Uterus (tissue), 4 donors: ENCODE measurements around the gene CTIF. TPM values are rescaled to one million over a fixed set of nuclear protein-coding genes. Genes with fewer than 3 reads are reported as not detected.

Experiments
- DNase-seq, 2 donors: peaks; one replicate each; pipeline ENCODE4 v3.0.0-alpha.2; 2019 to 2020
- H3K27ac ChIP-seq, 2 donors: fragments of 200-600 bp; sonication (generic); 1 replicate in 1 of 2; 2 replicates in 1 of 2; pipeline ENCODE4 v1.5.1; 2016 to 2018
- H3K27me3 ChIP-seq, 2 donors: fragments of 200-600 bp; sonication (generic); one replicate each; pipeline ENCODE4 v1.5.1; 2018 to 2019; ENCODE audit warnings: control low read depth in 1 of 2
- H3K36me3 ChIP-seq, 2 donors: fragments of 200-600 bp; sonication (generic); one replicate each; pipeline ENCODE4 v1.5.1; 2019; ENCODE audit warnings: control low read depth in 1 of 2
- H3K4me1 ChIP-seq, 2 donors: fragments of 200-600 bp; sonication (generic); one replicate each; pipeline ENCODE4 v1.5.1; 2018 to 2019; ENCODE audit warnings: control low read depth in 1 of 2
- H3K4me3 ChIP-seq, 2 donors: fragments of 200-600 bp; sonication (generic); 1 replicate in 1 of 2; 2 replicates in 1 of 2; pipeline ENCODE4 v1.5.1; 2018 to 2019; ENCODE audit warnings: mild to moderate bottlenecking in 1 of 2
- H3K9me3 ChIP-seq, 2 donors: fragments of 200-600 bp; sonication (generic); one replicate each; pipeline ENCODE4 v1.5.1; 2019; ENCODE audit warnings: control low read depth in 1 of 2
- POLR2A ChIP-seq, 2 donors: fragments of 450-650 bp; IDR thresholded peaks; one replicate each; pipeline ENCODE4 v1.6.1; 2016; ENCODE audit warnings: antibody characterized with exemption in 2 of 2, mild to moderate bottlenecking in 1 of 2, moderate library complexity in 1 of 2
- intact Hi-C: fragments of 100-400 bp; cut with DNase I; formaldehyde crosslinking; loops from one replicate; pipeline ENCODE4 v1.15.1; 2023; ENCODE audit warnings: low total_unique reads
- total RNA-seq, 4 donors: library from RNA; depleted of rRNA in 3 of 4; stranded (reverse); fragments of >200 nt in 3 of 4; gene quantifications; one replicate each; pipeline versions ENCODE4 v1.1.0 to v1.2.4, GENCODE V29; 2014 to 2023
- TF ChIP-seq, protein P1 (sequence below), 4 experiments: fragments of 200-600 bp in 2 of 4; fragments of 450-650 bp in 2 of 4; sonication (generic) in 2 of 4; IDR thresholded peaks; one replicate each; pipeline ENCODE4 v1.5.1; 2016 to 2019; ENCODE audit warnings: antibody characterized with exemption in 4 of 4, mild to moderate bottlenecking in 2 of 4, moderate library complexity in 1 of 4
- donor health status: DM: yes; HTN: yes; CAD: no.

Gene CTIF
- total RNA-seq, 4 donors from 2014 or later = 11.3 to 94.3 (median 48.0) TPM

GRCh38 chr18:48632676-48633257 lies 93.9 kb downstream of the CTIF start:
- no peak overlapping the region for H3K27ac ChIP-seq
- TF ChIP-seq, protein P1, sequence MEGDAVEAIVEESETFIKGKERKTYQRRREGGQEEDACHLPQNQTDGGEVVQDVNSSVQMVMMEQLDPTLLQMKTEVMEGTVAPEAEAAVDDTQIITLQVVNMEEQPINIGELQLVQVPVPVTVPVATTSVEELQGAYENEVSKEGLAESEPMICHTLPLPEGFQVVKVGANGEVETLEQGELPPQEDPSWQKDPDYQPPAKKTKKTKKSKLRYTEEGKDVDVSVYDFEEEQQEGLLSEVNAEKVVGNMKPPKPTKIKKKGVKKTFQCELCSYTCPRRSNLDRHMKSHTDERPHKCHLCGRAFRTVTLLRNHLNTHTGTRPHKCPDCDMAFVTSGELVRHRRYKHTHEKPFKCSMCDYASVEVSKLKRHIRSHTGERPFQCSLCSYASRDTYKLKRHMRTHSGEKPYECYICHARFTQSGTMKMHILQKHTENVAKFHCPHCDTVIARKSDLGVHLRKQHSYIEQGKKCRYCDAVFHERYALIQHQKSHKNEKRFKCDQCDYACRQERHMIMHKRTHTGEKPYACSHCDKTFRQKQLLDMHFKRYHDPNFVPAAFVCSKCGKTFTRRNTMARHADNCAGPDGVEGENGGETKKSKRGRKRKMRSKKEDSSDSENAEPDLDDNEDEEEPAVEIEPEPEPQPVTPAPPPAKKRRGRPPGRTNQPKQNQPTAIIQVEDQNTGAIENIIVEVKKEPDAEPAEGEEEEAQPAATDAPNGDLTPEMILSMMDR (IDR thresholded peaks at IDR 0.05) = no peak
- TF ChIP-seq POLR2A (IDR thresholded peaks at IDR 0.05) = no peak
- H3K4me1 ChIP-seq = no peaks in the 10 kb centered on the region
- no peaks in the 10 kb centered on the region for H3K36me3 ChIP-seq
- H3K27me3 ChIP-seq = no peaks in the 10 kb centered on the region
- no peak for DNase-seq
- intact Hi-C loops = no loop called here
- H3K9me3 ChIP-seq = no peaks in the 10 kb centered on the region
- no peak overlapping the region for H3K4me3 ChIP-seq

DNA sequence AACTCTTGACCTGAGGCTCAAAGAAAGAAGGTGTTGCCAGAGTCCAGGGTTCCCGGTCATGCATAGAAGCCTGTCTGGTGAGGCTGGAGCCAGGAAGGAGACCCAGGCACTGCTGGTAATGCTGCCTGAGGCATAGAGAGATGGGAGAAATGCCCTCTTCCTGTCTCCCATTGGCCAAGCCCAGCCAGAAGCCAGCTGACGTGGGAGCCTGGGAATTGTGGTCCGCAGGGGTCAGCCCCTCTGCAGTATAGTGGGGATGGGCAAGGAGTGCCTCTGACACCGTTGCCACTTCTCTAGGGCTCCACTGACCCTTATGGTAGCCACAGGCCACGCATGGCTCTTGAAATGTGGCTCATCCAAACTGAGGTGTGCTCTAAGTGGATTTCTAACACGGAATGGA lies 95.7 kb downstream of the CTIF start:
- no peak for DNase-seq
- intact Hi-C loops = no loop called here
- H3K4me3 ChIP-seq = no peak overlapping the region
- no peaks in the 10 kb centered on the region for H3K36me3 ChIP-seq
- no peaks in the 10 kb centered on the region for H3K4me1 ChIP-seq
- TF ChIP-seq, protein P1 (IDR thresholded peaks at IDR 0.05) = no peak
- no peak for TF ChIP-seq POLR2A (IDR thresholded peaks at IDR 0.05)
- H3K9me3 ChIP-seq = no peaks in the 10 kb centered on the region
- no peaks in the 10 kb centered on the region for H3K27me3 ChIP-seq
- H3K27ac ChIP-seq = no peak overlapping the region

DNA sequence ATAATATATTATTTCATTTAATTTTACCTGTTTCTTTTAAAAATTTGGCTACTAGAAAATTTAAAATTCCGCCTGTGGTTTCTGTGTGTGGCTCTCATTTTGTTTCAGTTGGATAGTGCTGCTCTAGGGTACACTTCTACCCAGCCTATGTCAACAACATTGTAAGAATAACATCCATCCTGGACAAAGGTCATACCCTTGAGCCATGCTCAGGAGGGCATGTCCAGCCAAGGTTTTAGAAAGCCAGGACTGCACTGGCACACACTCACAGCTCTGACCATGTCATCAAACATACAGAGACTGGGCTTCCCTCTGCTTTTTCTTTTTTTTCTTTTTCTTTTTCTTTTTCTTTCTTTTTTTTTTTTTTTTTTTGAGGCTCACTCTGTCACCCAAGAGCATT lies 96.1 kb downstream of the CTIF start:
- DNase-seq = no peak
- no peak overlapping the region for H3K27ac ChIP-seq
- no peaks in the 10 kb centered on the region for H3K9me3 ChIP-seq
- no peaks in the 10 kb centered on the region for H3K27me3 ChIP-seq
- no peak overlapping the region for H3K4me3 ChIP-seq
- intact Hi-C loops = no loop called here
- no peaks in the 10 kb centered on the region for H3K4me1 ChIP-seq
- H3K36me3 ChIP-seq = no peaks in the 10 kb centered on the region
- TF ChIP-seq POLR2A (IDR thresholded peaks at IDR 0.05) = no peak
- TF ChIP-seq, protein P1 (IDR thresholded peaks at IDR 0.05) = no peak

DNA sequence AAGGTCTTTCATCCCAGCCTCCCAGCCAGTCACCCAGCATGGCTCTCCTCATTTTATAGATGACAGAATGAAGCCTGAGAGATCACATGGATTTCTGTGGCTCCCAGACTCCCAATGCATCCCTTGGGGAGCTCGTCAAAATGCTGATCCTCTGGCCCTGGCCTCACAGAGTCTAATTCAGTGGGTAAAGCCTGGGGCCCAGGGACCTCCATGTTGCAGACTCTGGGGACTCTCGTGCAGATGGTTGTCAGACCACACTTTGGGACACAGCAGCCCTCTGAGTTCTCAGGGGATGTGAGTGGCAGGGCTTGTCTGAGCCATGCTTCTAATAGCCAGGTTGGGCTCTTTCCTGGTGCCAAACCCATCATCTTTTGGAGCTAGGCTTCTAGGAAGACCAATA lies 97.0 kb downstream of the CTIF start:
- TF ChIP-seq, protein P1 (IDR thresholded peaks at IDR 0.05) = no peak
- no peak for TF ChIP-seq POLR2A (IDR thresholded peaks at IDR 0.05)
- H3K27ac ChIP-seq = no peak overlapping the region
- intact Hi-C loops = no loop called here
- no peaks in the 10 kb centered on the region for H3K36me3 ChIP-seq
- no peaks in the 10 kb centered on the region for H3K27me3 ChIP-seq
- no peaks in the 10 kb centered on the region for H3K9me3 ChIP-seq
- DNase-seq = no peak
- H3K4me1 ChIP-seq = no peaks in the 10 kb centered on the region
- H3K4me3 ChIP-seq = no peak overlapping the region

- no peaks in the 10 kb centered on the region for H3K4me1 ChIP-seq
- intact Hi-C loops = no loop called here
- no peak for TF ChIP-seq POLR2A (IDR thresholded peaks at IDR 0.05)
- H3K4me3 ChIP-seq = no peak overlapping the region
- no peak overlapping the region for H3K27ac ChIP-seq
- peak in 1 of 2 donors; percentile 10 for DNase-seq
- H3K36me3 ChIP-seq = no peaks in the 10 kb centered on the region
- no peaks in the 10 kb centered on the region for H3K27me3 ChIP-seq
- no peaks in the 10 kb centered on the region for H3K9me3 ChIP-seq
These were observed 97.6 kb downstream of the CTIF start for GRCh38 chr18:48636436-48636835.
